HEK293 (cell line): ENCODE data around the gene PITRM1.

Source experiments
- CTCF ChIA-PET: fragments of 350-600 bp; formaldehyde crosslinking; extraction: SDS; loops from one replicate; lab custom pipeline; 2021; ENCODE audit warnings: antibody characterized with exemption; lab: Yijun Ruan, JAX
- POLR2A ChIA-PET: fragments of 300-600 bp; formaldehyde crosslinking; extraction: SDS; loops from one replicate; lab custom pipeline; 2020; ENCODE audit warnings: antibody characterized with exemption, inconsistent platforms; lab: Yijun Ruan, JAX
- H3K27ac ChIP-seq: fragments of 200-500 bp; sonication (Bioruptor generic); 2 replicates; pipeline ENCODE4 v1.5.1; 2014; ENCODE audit warnings: low read depth, low read length, control low read depth, inconsistent platforms; ENCODE audit errors: extremely low read depth
- H3K36me3 ChIP-seq, 2 experiments: fragments of 200-500 bp in 1 of 2; sonication (Bioruptor generic) in 1 of 2; 1 replicate in 1 of 2; 2 replicates in 1 of 2; pipeline ENCODE4 v1.5.1; 2014 to 2017; ENCODE audit warnings: inconsistent platforms in 2 of 2, low read length in 2 of 2; ENCODE audit not compliant: control insufficient read depth in 2 of 2, insufficient read depth in 1 of 2
- H3K4me1 ChIP-seq: fragments of 200-500 bp; sonication (Bioruptor generic); 2 replicates; pipeline ENCODE4 v1.5.1; 2014; ENCODE audit warnings: mild to moderate bottlenecking, low read length, inconsistent platforms; ENCODE audit not compliant: control insufficient read depth, insufficient read depth
- H3K4me3 ChIP-seq: 2 replicates; pipeline ENCODE4 v1.5.1; 2011; ENCODE audit warnings: low read depth, mild to moderate bottlenecking, control low read depth, low read length, moderate library complexity
- H3K9me3 ChIP-seq: fragments of 200-500 bp; sonication (Bioruptor generic); 2 replicates; pipeline ENCODE4 v1.5.1; 2014; ENCODE audit warnings: low read depth, low read length, inconsistent platforms; ENCODE audit not compliant: control insufficient read depth, insufficient read depth
- GFI1B ChIP-seq: fragments of 450-650 bp; formaldehyde crosslinking; IDR thresholded peaks from 2 replicates; pipeline ENCODE4 v1.5.1; 2016; ENCODE audit warnings: missing biosample characterization, missing genetic modification characterization
- KLF10 ChIP-seq: fragments of 450-650 bp; IDR thresholded peaks from 2 replicates; pipeline ENCODE4 v1.5.1; 2018; ENCODE audit warnings: missing biosample characterization, mild to moderate bottlenecking, missing genetic modification characterization
- ZBTB17 ChIP-seq: fragments of 450-650 bp; formaldehyde crosslinking; IDR thresholded peaks from 2 replicates; pipeline ENCODE4 v1.5.1; 2016; ENCODE audit warnings: missing biosample characterization, missing genetic modification characterization
- ZNF114 ChIP-seq: fragments of 450-650 bp; formaldehyde crosslinking; IDR thresholded peaks from 2 replicates; pipeline ENCODE4 v1.5.0; 2017; ENCODE audit warnings: missing biosample characterization, missing genetic modification characterization
- ZNF132 ChIP-seq: fragments of 450-650 bp; formaldehyde crosslinking; IDR thresholded peaks from 2 replicates; pipeline ENCODE4 v1.5.1; 2017; ENCODE audit warnings: missing biosample characterization, missing genetic modification characterization, borderline replicate concordance
- ZNF146 ChIP-seq: fragments of 450-650 bp; formaldehyde crosslinking; IDR thresholded peaks from 2 replicates; pipeline ENCODE4 v1.5.1; 2016; ENCODE audit warnings: missing biosample characterization, missing genetic modification characterization
- ZNF24 ChIP-seq: fragments of 450-650 bp; formaldehyde crosslinking; IDR thresholded peaks from 2 replicates; pipeline ENCODE4 v1.5.1; 2016; ENCODE audit warnings: missing biosample characterization, missing genetic modification characterization
- ZNF394 ChIP-seq: fragments of 450-650 bp; formaldehyde crosslinking; IDR thresholded peaks from 2 replicates; pipeline ENCODE4 v1.5.1; 2016; ENCODE audit warnings: missing biosample characterization, missing genetic modification characterization, mild to moderate bottlenecking, moderate library complexity, borderline replicate concordance
- ZNF548 ChIP-seq: fragments of 450-650 bp; formaldehyde crosslinking; IDR thresholded peaks from 2 replicates; pipeline ENCODE4 v1.5.1; 2016; ENCODE audit warnings: missing biosample characterization, missing genetic modification characterization
- ZNF555 ChIP-seq: fragments of 450-650 bp; formaldehyde crosslinking; conservative IDR thresholded peaks from 2 replicates; pipeline ENCODE4 v1.5.1; 2017; ENCODE audit warnings: missing biosample characterization, mild to moderate bottlenecking, missing genetic modification characterization, inconsistent platforms
- ZNF654 ChIP-seq: fragments of 450-650 bp; formaldehyde crosslinking; IDR thresholded peaks from 2 replicates; pipeline ENCODE4 v1.5.1; 2016; ENCODE audit warnings: low read depth, missing biosample characterization, missing genetic modification characterization
- ZNF785 ChIP-seq: fragments of 450-650 bp; formaldehyde crosslinking; IDR thresholded peaks from 2 replicates; pipeline ENCODE4 v1.5.1; 2016; ENCODE audit warnings: missing biosample characterization, missing genetic modification characterization
- ZSCAN23 ChIP-seq: fragments of 450-650 bp; formaldehyde crosslinking; IDR thresholded peaks from 2 replicates; pipeline ENCODE4 v1.5.1; 2016; ENCODE audit warnings: missing biosample characterization, missing genetic modification characterization
- TF ChIP-seq, protein P1 (sequence below): fragments of 450-650 bp; formaldehyde crosslinking; IDR thresholded peaks from 2 replicates; pipeline ENCODE4 v1.5.1; 2017; ENCODE audit warnings: missing biosample characterization, missing genetic modification characterization
- TF ChIP-seq, protein P2 (sequence below): fragments of 450-650 bp; IDR thresholded peaks from 2 replicates; pipeline ENCODE4 v1.5.1; 2018; ENCODE audit warnings: missing biosample characterization, mild to moderate bottlenecking, missing genetic modification characterization
- TF ChIP-seq, protein P3 (sequence below): fragments of 450-650 bp; formaldehyde crosslinking; optimal IDR thresholded peaks from 2 replicates; pipeline ENCODE3; 2016; ENCODE audit warnings: missing biosample characterization, mild to moderate bottlenecking, missing genetic modification characterization
- TF ChIP-seq, protein P4 (sequence below): fragments of 450-650 bp; IDR thresholded peaks from 2 replicates; pipeline ENCODE4 v1.5.1; 2018; ENCODE audit warnings: missing biosample characterization, missing genetic modification characterization

The PITRM1 gene

DNA sequence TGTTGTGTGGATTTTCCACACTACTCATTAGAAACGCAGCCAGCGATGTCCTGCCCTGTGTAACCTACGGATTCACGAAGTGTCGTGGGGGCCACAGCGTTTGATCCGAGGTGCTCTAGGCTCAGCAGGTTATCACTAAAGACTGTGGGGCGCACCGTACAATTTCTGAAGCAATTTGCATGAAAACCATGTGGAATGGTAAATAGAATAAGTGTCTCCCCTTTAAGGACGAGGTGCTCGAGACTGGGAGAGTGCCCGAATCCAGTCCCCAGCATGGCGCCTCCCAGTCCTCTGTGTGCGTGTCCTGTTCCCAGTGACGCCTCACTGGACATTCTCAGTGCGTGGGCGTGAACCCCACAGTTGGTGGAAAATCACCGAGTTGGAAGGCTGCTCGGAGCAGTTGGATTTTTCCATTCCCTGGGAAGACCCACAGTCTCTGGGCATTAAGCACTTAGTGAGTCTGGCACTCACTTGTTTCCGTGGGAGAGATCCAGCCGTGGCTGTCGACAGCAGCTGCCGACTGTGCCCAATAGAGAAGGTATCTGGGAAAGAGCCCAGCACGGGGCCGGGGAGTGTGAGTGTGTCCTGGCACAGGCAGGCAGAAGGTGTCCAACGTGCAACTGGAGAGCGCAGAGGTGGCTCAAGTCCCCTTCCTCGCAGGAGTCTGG lies 68.2 kb downstream of the PITRM1 start:
- no peaks in the 10 kb centered on the region for H3K4me1 ChIP-seq
- H3K36me3 ChIP-seq = peaks cover 6 to 82% of the 10 kb centered on the region in 2 experiments; a peak in 2 of 3 replicates
- no peaks in the 10 kb centered on the region for H3K9me3 ChIP-seq
- POLR2A ChIA-PET = no interaction called here
- TF ChIP-seq ZNF394 (no peak), ZNF555 (no peak), GFI1B (no peak), ZNF132 (no peak)
- TF ChIP-seq, protein P1, sequence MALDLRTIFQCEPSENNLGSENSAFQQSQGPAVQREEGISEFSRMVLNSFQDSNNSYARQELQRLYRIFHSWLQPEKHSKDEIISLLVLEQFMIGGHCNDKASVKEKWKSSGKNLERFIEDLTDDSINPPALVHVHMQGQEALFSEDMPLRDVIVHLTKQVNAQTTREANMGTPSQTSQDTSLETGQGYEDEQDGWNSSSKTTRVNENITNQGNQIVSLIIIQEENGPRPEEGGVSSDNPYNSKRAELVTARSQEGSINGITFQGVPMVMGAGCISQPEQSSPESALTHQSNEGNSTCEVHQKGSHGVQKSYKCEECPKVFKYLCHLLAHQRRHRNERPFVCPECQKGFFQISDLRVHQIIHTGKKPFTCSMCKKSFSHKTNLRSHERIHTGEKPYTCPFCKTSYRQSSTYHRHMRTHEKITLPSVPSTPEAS (tag by site-specific recombination) = no peak
- TF ChIP-seq, protein P2, sequence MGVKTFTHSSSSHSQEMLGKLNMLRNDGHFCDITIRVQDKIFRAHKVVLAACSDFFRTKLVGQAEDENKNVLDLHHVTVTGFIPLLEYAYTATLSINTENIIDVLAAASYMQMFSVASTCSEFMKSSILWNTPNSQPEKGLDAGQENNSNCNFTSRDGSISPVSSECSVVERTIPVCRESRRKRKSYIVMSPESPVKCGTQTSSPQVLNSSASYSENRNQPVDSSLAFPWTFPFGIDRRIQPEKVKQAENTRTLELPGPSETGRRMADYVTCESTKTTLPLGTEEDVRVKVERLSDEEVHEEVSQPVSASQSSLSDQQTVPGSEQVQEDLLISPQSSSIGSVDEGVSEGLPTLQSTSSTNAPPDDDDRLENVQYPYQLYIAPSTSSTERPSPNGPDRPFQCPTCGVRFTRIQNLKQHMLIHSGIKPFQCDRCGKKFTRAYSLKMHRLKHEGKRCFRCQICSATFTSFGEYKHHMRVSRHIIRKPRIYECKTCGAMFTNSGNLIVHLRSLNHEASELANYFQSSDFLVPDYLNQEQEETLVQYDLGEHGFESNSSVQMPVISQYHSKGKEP (tag by site-specific recombination) = no peak
- TF ChIP-seq, protein P3, sequence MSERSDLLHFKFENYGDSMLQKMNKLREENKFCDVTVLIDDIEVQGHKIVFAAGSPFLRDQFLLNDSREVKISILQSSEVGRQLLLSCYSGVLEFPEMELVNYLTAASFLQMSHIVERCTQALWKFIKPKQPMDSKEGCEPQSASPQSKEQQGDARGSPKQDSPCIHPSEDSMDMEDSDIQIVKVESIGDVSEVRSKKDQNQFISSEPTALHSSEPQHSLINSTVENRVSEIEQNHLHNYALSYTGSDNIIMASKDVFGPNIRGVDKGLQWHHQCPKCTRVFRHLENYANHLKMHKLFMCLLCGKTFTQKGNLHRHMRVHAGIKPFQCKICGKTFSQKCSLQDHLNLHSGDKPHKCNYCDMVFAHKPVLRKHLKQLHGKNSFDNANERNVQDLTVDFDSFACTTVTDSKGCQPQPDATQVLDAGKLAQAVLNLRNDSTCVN = no peak
- TF ChIP-seq, all 188 proteins: peak for 0
- Histone ChIP-seq H3K27ac (no peak overlapping the region), H3K4me3 (no peak overlapping the region)
- CTCF ChIA-PET = no interaction called here

DNA sequence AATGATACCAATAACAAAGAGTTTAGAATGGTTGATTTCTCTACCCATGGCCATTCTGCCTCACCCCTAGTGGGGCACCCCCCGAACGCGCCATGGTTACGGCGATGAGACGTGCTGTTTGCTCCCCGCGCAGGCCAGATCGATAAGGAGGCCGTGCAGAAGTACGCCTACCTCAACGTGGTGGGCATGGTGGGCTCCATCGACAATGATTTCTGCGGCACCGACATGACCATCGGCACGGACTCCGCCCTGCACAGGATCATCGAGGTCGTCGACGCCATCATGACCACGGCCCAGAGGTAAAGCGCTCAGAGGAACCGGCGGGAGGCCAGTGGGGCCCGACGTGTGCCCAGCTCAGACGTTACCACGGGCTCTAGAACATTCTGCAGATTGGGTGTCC lies 68.9 kb downstream of the PITRM1 start:
- H3K9me3 ChIP-seq = no peaks in the 10 kb centered on the region
- H3K27ac ChIP-seq = no peak overlapping the region
- POLR2A ChIA-PET = no interaction called here
- CTCF ChIA-PET = no interaction called here
- TF ChIP-seq ZBTB17 (tag by site-specific recombination) (no peak), ZNF146 (tag by site-specific recombination) (no peak), ZSCAN23 (tag by site-specific recombination) (no peak), ZNF24 (tag by site-specific recombination) (no peak), ZNF114 (tag by site-specific recombination) (no peak), KLF10 (no peak), ZNF654 (no peak), ZNF548 (tag by site-specific recombination) (no peak), ZNF785 (no peak)
- TF ChIP-seq, protein P4, sequence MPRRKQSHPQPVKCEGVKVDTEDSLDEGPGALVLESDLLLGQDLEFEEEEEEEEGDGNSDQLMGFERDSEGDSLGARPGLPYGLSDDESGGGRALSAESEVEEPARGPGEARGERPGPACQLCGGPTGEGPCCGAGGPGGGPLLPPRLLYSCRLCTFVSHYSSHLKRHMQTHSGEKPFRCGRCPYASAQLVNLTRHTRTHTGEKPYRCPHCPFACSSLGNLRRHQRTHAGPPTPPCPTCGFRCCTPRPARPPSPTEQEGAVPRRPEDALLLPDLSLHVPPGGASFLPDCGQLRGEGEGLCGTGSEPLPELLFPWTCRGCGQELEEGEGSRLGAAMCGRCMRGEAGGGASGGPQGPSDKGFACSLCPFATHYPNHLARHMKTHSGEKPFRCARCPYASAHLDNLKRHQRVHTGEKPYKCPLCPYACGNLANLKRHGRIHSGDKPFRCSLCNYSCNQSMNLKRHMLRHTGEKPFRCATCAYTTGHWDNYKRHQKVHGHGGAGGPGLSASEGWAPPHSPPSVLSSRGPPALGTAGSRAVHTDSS (tag by site-specific recombination) = no peak
- no peaks in the 10 kb centered on the region for H3K4me1 ChIP-seq
- H3K4me3 ChIP-seq = no peak overlapping the region
- peaks cover 6 to 82% of the 10 kb centered on the region in 2 experiments; a peak in 2 of 3 replicates for H3K36me3 ChIP-seq
